RWPE2 (cell line): ENCODE results near the gene AFAP1.
A peak's percentile ranks its signal among the peaks of the same experiment; 100 is the strongest.

Experiments used
- ATAC-seq: fragments of 200-7000 bp; cut with Tn5 transposase; 3 replicates; pipeline ENCODE4 v1.9.1; 2021; ENCODE audit warnings: low read depth
- DNase-seq: peaks from one replicate; pipeline ENCODE4 v3.0.0-alpha.2; 2020; ENCODE audit warnings: low spot score
- H3K27ac ChIP-seq: fragments of 450-650 bp; 2 replicates; pipeline ENCODE4 v1.5.1; 2017; ENCODE audit warnings: mild to moderate bottlenecking; ENCODE audit not compliant: poor library complexity, severe bottlenecking
- H3K27me3 ChIP-seq: fragments of 250-450 bp; sonication (Bioruptor Pico); 2 replicates; pipeline ENCODE4 v1.5.1; 2021; ENCODE audit warnings: mild to moderate bottlenecking, moderate library complexity; ENCODE audit not compliant: insufficient read depth, poor library complexity, severe bottlenecking
- H3K36me3 ChIP-seq: fragments of 250-450 bp; sonication (Bioruptor Pico); 2 replicates; pipeline ENCODE4 v1.5.1; 2020; ENCODE audit warnings: low read depth, mild to moderate bottlenecking, moderate library complexity
- H3K4me1 ChIP-seq: fragments of 250-450 bp; sonication (Bioruptor Pico); 2 replicates; pipeline ENCODE4 v1.5.1; 2021; ENCODE audit warnings: mild to moderate bottlenecking, moderate library complexity; ENCODE audit not compliant: insufficient read depth, poor library complexity, severe bottlenecking
- H3K4me3 ChIP-seq: fragments of 250-450 bp; sonication (Bioruptor Pico); 2 replicates; pipeline ENCODE4 v1.5.1; 2021; ENCODE audit warnings: mild to moderate bottlenecking, moderate library complexity; ENCODE audit not compliant: severe bottlenecking
- H3K9me3 ChIP-seq: fragments of 250-450 bp; sonication (Bioruptor Pico); 2 replicates; pipeline ENCODE4 v1.5.1; 2021; ENCODE audit warnings: mild to moderate bottlenecking, moderate library complexity; ENCODE audit not compliant: severe bottlenecking
- CTCF ChIP-seq: fragments of 450-650 bp; IDR thresholded peaks from one replicate; pipeline ENCODE4 v1.5.1; 2017; ENCODE audit warnings: mild to moderate bottlenecking, moderate library complexity; ENCODE audit not compliant: poor library complexity, severe bottlenecking

Gene AFAP1

DNA sequence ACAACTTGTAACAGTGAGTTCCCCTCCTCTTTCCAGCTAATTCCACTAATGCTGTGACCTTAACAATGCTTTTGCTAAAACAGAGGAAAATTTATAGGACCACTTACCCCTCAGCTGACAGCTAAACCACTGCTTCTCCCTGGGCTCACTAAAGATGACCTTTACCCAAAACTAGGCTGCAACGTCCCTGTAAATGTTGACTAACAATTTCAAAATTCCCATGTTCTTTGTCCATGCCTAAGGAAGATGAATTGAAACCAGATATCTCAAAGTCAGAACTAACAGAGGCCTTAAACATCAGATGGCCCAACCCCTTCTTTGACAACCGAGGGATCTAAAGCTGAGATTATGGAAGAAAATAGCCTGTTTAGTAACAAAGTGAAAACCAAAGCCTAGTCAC, 32.5 kb downstream of the AFAP1 start:
- no peaks in the 10 kb centered on the region for H3K9me3 ChIP-seq
- no peak for ATAC-seq
- no peak overlapping the region for H3K4me3 ChIP-seq
- no peak for TF ChIP-seq CTCF
- no peak for DNase-seq
- H3K27me3 ChIP-seq, result no peaks in the 10 kb centered on the region
- H3K36me3 ChIP-seq, result no peaks in the 10 kb centered on the region; the same call in 1 of the 2 replicates
- no peak overlapping the region for H3K27ac ChIP-seq
- H3K4me1 ChIP-seq, result peaks cover 54% of the 10 kb centered on the region

- Histone ChIP-seq H3K4me1 (peaks cover 47% of the 10 kb centered on the region), H3K27ac (peak overlapping the region; percentile 11), H3K4me3 (no peak overlapping the region), H3K27me3 (no peaks in the 10 kb centered on the region), H3K36me3 (no peaks in the 10 kb centered on the region), H3K9me3 (no peaks in the 10 kb centered on the region)
- no peak for DNase-seq
- no peak for TF ChIP-seq CTCF
- ATAC-seq, result no peak
Observed at GRCh38 chr4:7906171-7906701, 33.4 kb downstream of the AFAP1 start.

DNA sequence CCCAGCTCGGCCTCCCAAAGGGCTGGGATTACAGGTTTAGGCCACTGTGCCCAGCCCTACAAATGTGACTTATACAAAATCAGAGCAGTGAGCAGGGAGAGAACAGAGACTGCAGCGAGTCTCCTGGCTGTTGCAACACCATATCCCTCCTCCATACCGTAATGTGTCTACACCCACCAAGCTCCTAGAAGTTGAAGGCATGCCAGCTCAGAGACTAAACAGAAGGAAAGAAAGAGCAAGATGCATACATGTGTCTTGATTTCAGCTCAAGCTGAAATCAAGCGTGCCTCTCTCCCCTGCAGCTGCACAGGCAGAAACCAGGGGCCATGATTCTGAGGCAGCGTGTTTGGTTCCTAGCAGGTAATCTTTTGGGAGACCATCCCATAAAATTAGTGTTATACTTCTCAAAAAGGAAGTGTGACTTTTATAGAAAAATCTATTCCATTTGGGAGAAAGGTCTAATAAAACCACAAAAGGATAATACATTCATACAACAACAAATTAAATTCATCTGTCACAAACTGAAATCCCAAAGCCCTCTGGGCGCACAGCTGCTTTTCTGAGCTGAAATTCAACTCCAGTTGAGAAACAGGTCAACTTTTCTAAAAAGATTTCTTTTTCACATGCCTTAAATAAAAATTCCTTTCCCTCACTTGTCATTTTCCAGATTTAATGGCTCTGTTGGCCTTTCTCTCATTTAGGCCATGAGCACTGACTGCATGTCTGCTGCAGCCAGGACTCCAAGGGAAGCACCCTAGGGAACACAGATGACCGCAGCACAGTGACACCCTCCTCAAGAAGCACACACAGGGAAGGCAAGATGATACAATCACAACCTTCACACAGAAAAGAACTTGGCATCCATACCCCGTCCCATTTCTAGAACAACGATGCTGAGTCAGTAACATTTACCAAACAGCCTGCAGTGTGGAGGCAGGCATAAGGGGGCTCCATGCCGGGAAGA, 34.4 kb downstream of the AFAP1 start:
- Histone ChIP-seq H3K27me3 (no peaks in the 10 kb centered on the region), H3K36me3 (no peaks in the 10 kb centered on the region), H3K27ac (peak overlapping the region; percentile 11), H3K4me3 (no peak overlapping the region), H3K4me1 (peaks cover 38% of the 10 kb centered on the region), H3K9me3 (no peaks in the 10 kb centered on the region)
- TF ChIP-seq CTCF, result no peak
- DNase-seq, result no peak
- ATAC-seq, result peak; percentile 57; the same call in 2 of the 3 replicates

GRCh38 chr4:7903791-7904516, 35.7 kb downstream of the AFAP1 start:
- no peak overlapping the region for H3K4me3 ChIP-seq
- H3K4me1 ChIP-seq, result peaks cover 31% of the 10 kb centered on the region
- no peaks in the 10 kb centered on the region for H3K9me3 ChIP-seq
- ATAC-seq (no peak), DNase-seq (no peak)
- no peaks in the 10 kb centered on the region for H3K36me3 ChIP-seq
- H3K27me3 ChIP-seq, result no peaks in the 10 kb centered on the region
- no peak overlapping the region for H3K27ac ChIP-seq
- no peak for TF ChIP-seq CTCF
